ENCODE measurements around the gene RBM24.
A peak's percentile ranks its signal among the peaks of the same experiment; 100 is the strongest.

Gene RBM24

GRCh38 chr6:17281100-17281496, at the start of gene RBM24:
Gene RBM24 (plus strand): TSS chr6:17281361. CDS start chr6:17281582, 221 bp downstream.
- DNase-seq (ENCODE audit: low read depth in 2 of 2), result peak; percentile 42 to 53

GRCh38 chr6:17233531-17233930, 47.6 kb upstream of the RBM24 start:
- no peak for DNase-seq (ENCODE audit: low read depth in 2 of 2)

GRCh38 chr6:17237246-17237645, 43.9 kb upstream of the RBM24 start:
- no peak for DNase-seq (ENCODE audit: low read depth in 2 of 2)

- no peak for DNase-seq (ENCODE audit: low read depth in 2 of 2)
These were observed 41.9 kb upstream of the RBM24 start for GRCh38 chr6:17239260-17239659.

GRCh38 chr6:17240803-17241500, 40.2 kb upstream of the RBM24 start:
- DNase-seq (ENCODE audit: low read depth in 2 of 2), result no peak

- no peak for DNase-seq (ENCODE audit: low read depth in 2 of 2)
These were observed 39.1 kb upstream of the RBM24 start for GRCh38 chr6:17242087-17242486.

GRCh38 chr6:17250237-17250636, 30.9 kb upstream of the RBM24 start:
- no peak for DNase-seq (ENCODE audit: low read depth in 2 of 2)

GRCh38 chr6:17251953-17252352, 29.2 kb upstream of the RBM24 start:
- DNase-seq (ENCODE audit: low read depth in 2 of 2), result no peak

- DNase-seq (ENCODE audit: low read depth in 2 of 2), result no peak
These were observed 22.4 kb upstream of the RBM24 start for GRCh38 chr6:17258749-17259148.

GRCh38 chr6:17265570-17265969, 15.6 kb upstream of the RBM24 start:
- no peak for DNase-seq (ENCODE audit: low read depth in 2 of 2)

- no peak for DNase-seq (ENCODE audit: low read depth in 2 of 2)
These were observed 13.6 kb upstream of the RBM24 start for GRCh38 chr6:17267566-17267965.

- DNase-seq (ENCODE audit: low read depth in 2 of 2), result no peak
These were observed 13.0 kb upstream of the RBM24 start for GRCh38 chr6:17268114-17268513.

GRCh38 chr6:17269840-17270239, 11.3 kb upstream of the RBM24 start:
- peak; percentile 35 to 36 for DNase-seq (ENCODE audit: low read depth in 2 of 2)

- no peak for DNase-seq (ENCODE audit: low read depth in 2 of 2)
These were observed 9.5 kb upstream of the RBM24 start for GRCh38 chr6:17271628-17272027.

- no peak for DNase-seq (ENCODE audit: low read depth in 2 of 2)
These were observed 4.4 kb upstream of the RBM24 start for GRCh38 chr6:17276766-17277165.

GRCh38 chr6:17277256-17277655, 3.9 kb upstream of the RBM24 start:
- DNase-seq (ENCODE audit: low read depth in 2 of 2), result no peak

GRCh38 chr6:17278289-17279063, 2.7 kb upstream of the RBM24 start:
- DNase-seq (ENCODE audit: low read depth in 2 of 2), result peak; percentile 25 to 30

GRCh38 chr6:17280138-17280537, 1.0 kb upstream of the RBM24 start:
- DNase-seq (ENCODE audit: low read depth in 2 of 2), result no peak

GRCh38 chr6:17280552-17281090, 540 bp upstream of the RBM24 start:
- DNase-seq (ENCODE audit: low read depth in 2 of 2), result no peak

- DNase-seq (ENCODE audit: low read depth in 2 of 2), result no peak
These were observed 628 bp downstream of the RBM24 start for GRCh38 chr6:17281497-17282481.

GRCh38 chr6:17283074-17283473, 1.9 kb downstream of the RBM24 start:
- no peak for DNase-seq (ENCODE audit: low read depth in 2 of 2)

- DNase-seq (ENCODE audit: low read depth in 2 of 2), result no peak
These were observed 8.5 kb downstream of the RBM24 start for GRCh38 chr6:17289630-17290061.

Measured in fibroblast of skin of left biceps (primary cell).